NK-92 treated with Interleukin-12 subunit alpha and Interleukin-12 subunit beta, amount 100 ng/mL, for 24 hours (cell line): Measurements from ENCODE around the gene NDRG2.

Experiments
- DNase-seq: peaks from one replicate; lab custom pipeline; 2025; lab: John Stamatoyannopoulos, UW

NDRG2 gene

GRCh38 chr14:21024585-21025370 lies at the start of gene NDRG2:
Gene NDRG2, minus strand, starts transcription at chr14:21025061. Its CDS starts 1,746 bp downstream, at chr14:21023315.
- DNase-seq = no peak

GRCh38 chr14:21073921-21074320 lies 49.1 kb upstream of the NDRG2 start:
- no peak for DNase-seq

- no peak for DNase-seq
Measured at GRCh38 chr14:21072781-21073339, 48.0 kb upstream of the NDRG2 start.

DNA sequence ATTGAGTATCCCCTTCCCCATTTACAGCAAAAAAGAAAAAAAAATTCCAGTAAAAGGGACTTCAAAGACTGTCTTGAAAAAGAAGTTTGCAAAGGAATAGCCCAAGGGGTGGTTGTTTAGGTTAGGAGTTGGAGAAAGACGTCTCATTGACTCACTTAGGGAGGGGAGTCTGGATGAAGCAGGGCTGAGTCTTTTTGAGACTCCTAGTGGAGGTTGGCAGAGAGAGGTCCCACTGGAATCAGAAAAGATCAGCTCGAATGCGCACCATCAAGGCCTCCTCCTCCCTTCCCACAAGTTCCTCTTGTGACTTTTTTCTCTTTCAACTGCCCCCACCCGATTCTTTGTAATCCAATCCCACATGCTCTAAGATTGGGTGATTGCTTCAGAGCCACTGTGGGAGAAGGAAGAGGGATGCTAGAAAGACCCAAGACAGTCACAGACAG lies 47.2 kb upstream of the NDRG2 start:
- DNase-seq = no peak

DNA sequence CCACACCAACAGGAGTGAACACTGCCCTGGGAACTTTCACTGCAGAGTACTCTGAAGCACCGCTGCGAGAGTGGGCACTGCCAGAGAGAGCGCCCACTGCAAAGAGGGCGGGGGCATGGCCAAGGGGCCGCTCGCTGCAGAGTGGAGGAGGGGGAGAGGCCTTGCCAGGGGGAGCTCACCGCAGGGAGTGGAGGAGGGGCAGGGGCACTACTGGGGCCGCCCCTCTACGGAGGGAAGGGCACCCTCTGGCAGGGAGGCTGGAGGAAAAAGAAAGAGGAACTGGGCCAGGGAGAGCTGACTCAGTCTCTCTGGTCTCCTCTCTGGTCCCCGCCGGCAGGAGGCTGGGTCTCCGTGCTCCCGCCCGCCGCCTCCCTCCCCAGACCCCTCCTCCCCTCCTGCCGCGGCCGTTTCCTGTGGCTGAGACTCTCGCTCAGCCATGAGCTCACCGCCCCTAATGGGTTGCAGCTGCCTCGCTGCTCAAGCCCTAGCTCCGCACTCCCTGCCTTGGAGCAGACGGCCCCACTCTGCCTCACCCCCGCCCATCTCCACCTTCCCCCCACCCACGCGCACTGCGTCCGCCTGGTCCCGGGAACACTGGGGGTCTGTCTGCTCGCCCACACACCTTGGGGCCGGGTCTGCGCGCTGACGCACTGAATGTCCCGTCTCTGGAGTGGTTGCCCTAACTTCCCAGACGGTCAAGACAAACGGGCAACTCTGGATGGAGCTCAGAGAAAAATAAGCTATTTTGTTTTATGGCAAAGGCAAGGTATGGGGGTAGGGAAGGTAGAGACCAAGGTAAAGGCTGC lies 46.6 kb upstream of the NDRG2 start:
- no peak for DNase-seq

DNA sequence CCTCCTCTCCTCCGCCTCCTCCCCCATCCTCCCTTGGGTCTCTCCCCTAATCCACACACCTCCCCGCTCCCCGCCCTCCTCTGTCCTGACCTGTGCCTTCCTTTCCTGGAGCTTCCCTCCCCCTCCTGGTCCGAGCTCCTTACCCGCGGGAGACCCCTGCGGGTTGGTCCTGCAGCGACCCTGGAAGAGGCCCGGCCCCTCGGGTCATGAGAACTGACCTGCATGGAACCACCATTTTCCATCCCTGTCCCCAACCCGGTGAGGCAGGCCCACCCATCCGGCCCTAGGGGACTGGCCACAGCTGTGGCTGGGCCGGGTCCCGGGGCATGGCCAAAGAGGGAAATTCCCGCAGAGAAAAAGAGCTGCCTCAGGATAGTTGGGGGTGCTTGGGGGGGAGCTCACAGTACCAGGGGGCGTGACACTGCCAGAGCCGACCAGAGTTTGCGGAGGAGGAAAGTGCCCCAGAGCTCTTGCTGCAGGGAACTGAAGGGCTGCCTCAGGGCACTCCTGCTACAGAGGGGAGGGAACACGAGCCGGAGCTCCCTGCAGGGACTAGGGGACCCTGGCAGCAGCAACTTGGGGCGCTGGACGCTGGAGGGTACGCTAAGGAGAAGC lies 45.9 kb upstream of the NDRG2 start:
- no peak for DNase-seq

GRCh38 chr14:21070083-21070609 lies 45.3 kb upstream of the NDRG2 start, which contains the start of gene ARHGEF40:
Gene ARHGEF40, plus strand, starts transcription at chr14:21070304. Its CDS starts 93 bp downstream, at chr14:21070397.
- no peak for DNase-seq

GRCh38 chr14:21069388-21070082 lies 44.7 kb upstream of the NDRG2 start:
- no peak for DNase-seq

DNA sequence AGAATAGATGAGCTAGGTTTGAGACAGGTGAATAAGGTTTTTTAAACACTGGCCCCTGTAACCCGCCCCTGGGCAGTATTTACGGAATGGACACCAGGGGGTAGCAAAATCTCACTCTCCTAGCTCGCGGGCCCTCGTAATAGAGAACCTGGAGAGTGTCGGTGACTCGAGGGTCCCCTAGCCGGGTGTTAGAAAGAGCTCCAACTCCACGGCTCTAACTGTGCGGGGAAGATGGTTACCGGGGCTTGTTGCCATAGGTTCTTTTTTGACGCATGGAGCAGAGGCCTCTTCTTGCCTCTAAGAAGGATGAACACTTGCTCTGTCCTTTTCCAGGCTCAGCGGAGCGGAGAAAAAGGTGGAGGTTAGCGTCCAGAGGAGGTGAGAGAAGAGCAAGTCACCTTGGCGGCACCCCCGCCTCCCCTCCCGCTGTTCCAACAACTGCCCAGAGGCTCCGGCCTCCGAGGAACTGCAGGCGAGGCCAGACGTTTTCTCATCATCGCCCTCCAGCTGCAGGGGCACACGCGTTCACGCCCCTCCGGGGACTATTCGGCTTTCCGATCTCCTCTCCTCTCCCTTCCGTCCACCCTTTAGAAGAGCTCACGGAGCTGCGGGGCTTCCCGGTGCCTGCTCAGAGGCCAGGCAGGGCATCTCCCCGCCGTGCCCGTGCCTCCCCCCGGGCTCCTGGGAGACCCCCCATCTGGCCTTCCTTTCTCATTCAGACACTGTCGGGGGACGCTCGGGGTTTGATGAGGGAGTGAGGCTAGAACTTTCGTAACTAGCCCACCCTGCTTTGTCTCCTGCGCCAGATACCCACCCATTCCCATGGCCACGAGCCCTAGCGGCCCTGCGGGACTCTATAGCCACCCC lies 43.9 kb upstream of the NDRG2 start:
- DNase-seq = no peak

DNA sequence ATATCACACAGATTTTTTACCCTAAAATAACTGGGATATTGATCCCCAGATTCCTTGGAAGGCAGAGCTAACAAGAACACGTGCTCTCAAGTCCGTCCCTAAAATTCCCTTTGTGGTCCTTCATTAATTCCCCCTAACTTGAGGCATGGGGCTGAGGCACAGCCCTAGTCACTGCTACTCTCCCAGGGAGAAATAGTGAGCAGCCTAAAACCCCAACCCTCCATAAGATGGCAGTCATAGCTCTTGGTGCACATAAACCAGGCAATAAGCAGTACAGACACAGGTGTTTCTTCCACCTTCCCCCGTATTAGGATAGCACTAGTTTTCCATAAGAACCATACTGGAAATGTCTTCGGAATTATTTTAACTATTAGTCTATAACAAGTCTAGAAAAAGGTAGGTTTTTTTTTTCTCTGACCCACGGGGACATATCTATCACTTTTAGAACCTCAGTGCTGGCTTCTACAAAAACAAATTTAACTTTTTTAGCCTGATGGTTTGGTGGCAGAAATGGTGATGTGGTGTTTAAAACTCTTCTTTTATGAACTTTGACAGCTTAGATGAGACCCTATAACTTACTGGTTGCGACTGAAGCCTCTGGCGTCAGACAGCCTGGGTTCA lies 42.1 kb upstream of the NDRG2 start:
- DNase-seq = no peak

- DNase-seq = no peak
Measured at GRCh38 chr14:21063479-21063878, 38.6 kb upstream of the NDRG2 start.

DNA sequence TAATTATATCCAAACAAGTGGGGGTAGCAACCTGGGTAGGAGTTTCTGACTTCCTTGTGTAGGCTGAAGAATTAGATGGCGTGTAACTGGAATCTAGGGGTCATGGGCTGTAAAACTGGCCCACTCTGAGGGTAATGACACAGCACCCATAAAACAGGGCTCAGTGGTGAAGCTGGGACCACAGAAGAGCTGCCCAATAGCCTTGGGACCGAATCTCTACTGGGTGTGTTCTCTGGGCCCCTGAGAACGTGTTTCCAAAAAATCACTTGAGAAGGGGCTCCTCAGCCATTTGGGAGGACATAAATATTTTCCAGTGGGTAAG lies 36.4 kb upstream of the NDRG2 start:
- DNase-seq = no peak

- DNase-seq = no peak
Measured at GRCh38 chr14:21060614-21061346, 35.9 kb upstream of the NDRG2 start.

GRCh38 chr14:21059842-21060613 lies 35.2 kb upstream of the NDRG2 start:
- DNase-seq = no peak

DNA sequence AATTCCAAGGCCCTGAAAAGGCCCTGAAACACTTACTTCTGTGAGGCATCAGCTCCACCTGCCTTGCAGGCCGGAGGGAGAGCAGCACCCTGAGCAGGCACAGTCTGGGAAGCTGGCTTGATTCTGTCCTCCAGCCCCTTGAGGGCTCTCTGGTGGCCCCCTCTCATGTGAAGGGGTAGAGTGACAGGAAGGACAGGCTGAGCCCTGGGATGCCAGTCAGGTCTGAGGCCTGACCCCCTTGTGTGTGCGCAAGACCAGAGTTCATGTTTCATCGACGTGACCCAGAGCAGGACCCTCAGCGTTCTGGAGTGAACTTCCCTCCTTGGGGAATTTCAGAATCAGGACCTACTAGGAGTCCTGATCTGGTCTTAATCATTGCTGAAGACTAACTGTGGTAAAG lies 34.0 kb upstream of the NDRG2 start:
- DNase-seq = no peak

- no peak for DNase-seq
Measured at GRCh38 chr14:21057803-21058675, 33.2 kb upstream of the NDRG2 start, which contains the start of gene RNASE8. Gene RNASE8, plus strand, starts transcription at chr14:21057822. Its CDS starts 71 bp downstream, at chr14:21057893.

GRCh38 chr14:21056520-21057163 lies 31.8 kb upstream of the NDRG2 start:
- DNase-seq = no peak
